ENCODE data around the gene NR4A3.

The NR4A3 gene

DNA sequence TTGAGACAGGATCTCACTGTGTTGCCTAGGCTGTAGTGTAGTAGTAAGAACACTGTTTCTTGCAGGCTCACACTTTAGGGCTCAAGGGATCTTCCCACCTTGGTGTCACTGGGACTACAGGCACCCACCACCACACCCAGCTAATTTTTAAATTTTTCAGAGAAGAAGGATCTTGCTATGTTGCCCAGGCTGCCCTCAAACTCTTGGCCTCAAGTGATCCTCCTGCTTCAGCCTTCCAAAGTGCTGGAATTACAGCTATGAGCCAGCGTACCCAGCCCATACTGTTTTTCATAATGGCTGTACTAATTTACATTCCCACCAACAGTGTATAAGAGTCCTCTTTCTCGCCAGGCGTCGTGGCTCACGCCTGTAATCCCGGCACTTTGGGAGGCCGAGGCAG is 89.9 kb downstream of the NR4A3 start (continued):
- TF ChIP-seq, protein P1, sequence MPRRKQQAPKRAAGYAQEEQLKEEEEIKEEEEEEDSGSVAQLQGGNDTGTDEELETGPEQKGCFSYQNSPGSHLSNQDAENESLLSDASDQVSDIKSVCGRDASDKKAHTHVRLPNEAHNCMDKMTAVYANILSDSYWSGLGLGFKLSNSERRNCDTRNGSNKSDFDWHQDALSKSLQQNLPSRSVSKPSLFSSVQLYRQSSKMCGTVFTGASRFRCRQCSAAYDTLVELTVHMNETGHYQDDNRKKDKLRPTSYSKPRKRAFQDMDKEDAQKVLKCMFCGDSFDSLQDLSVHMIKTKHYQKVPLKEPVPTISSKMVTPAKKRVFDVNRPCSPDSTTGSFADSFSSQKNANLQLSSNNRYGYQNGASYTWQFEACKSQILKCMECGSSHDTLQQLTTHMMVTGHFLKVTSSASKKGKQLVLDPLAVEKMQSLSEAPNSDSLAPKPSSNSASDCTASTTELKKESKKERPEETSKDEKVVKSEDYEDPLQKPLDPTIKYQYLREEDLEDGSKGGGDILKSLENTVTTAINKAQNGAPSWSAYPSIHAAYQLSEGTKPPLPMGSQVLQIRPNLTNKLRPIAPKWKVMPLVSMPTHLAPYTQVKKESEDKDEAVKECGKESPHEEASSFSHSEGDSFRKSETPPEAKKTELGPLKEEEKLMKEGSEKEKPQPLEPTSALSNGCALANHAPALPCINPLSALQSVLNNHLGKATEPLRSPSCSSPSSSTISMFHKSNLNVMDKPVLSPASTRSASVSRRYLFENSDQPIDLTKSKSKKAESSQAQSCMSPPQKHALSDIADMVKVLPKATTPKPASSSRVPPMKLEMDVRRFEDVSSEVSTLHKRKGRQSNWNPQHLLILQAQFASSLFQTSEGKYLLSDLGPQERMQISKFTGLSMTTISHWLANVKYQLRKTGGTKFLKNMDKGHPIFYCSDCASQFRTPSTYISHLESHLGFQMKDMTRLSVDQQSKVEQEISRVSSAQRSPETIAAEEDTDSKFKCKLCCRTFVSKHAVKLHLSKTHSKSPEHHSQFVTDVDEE (CRISPR knock-in tag; IDR thresholded peaks at IDR 0.05) = no peak
- TF ChIP-seq ESRRG (CRISPR knock-in tag; IDR thresholded peaks at IDR 0.05) (no peak), ISL1 (CRISPR knock-in tag; IDR thresholded peaks at IDR 0.05) (no peak), ZFP3 (CRISPR knock-in tag; IDR thresholded peaks at IDR 0.05) (no peak), PPARA (CRISPR knock-in tag; IDR thresholded peaks at IDR 0.05; ENCODE audit: borderline replicate concordance) (no peak), BACH2 (CRISPR knock-in tag; IDR thresholded peaks at IDR 0.05; ENCODE audit: borderline replicate concordance) (no peak), CSDC2 (CRISPR knock-in tag; IDR thresholded peaks at IDR 0.05) (no peak), ARNTL (CRISPR knock-in tag; IDR thresholded peaks at IDR 0.05; ENCODE audit: borderline replicate concordance, low read depth) (no peak)

Measured in SK-N-SH treated with all-trans-retinoic acid at 6 μM for 48 hours (cell line).